ENCODE measurements around the gene SOX11. TPM values are rescaled to one million over a fixed set of nuclear protein-coding genes. Genes with fewer than 3 reads are reported as not detected.

The SOX11 gene
- total RNA-seq, 2 experiments from 2014 or later: 7.7 to 13.0 TPM

DNA sequence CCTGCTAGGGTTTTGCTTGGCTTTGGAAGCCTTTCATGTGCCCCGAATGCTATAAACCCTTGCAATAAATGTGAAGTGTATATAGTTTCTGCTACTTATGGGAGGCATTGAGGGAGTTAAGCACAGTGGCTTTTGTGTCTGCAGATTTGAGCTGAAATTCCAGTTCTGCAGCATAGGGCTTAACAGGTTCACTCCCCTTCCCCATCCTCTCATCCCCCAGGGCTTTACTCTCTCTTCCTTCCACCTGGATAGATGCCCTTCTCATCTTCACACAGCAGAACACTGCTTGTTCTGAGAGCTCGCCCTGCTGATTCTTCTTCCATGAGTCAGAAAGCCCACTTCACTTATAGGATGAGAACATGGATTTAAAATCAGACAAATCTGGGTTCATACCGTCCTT lies 37.2 kb downstream of the SOX11 start:
- H3K27ac ChIP-seq (ENCODE audit: low read depth, low read length, poor library complexity, severe bottlenecking): no peak overlapping the region
- no peaks in the 10 kb centered on the region for H4K20me1 ChIP-seq (ENCODE audit: insufficient read depth, low read length)
- H3K9me3 ChIP-seq (ENCODE audit: low read length): no peaks in the 10 kb centered on the region
- no peak overlapping the region for H2AFZ ChIP-seq (ENCODE audit: low read length)
- no peak overlapping the region for H3K4me2 ChIP-seq (ENCODE audit: low read length)
- no peaks in the 10 kb centered on the region for H3K4me1 ChIP-seq (ENCODE audit: insufficient read depth, low read length, poor library complexity, severe bottlenecking)
- ChIA-PET POLR2A (interaction anchor here (1.2 kb wide), 1 partner anchor 10 kb away, joined by 4 read pairs; no protein-coding TSS in a partner anchor), CTCF (ENCODE audit: unreplicated experiment) (no interaction called here)
- no peaks in the 10 kb centered on the region for H3K9me2 ChIP-seq (ENCODE audit: insufficient read depth, low read length)
- TF ChIP-seq EZH2phosphoT487 (IDR thresholded peaks at IDR 0.05; ENCODE audit: borderline replicate concordance, low read depth, low read length): no peak
- TF ChIP-seq, protein P1, sequence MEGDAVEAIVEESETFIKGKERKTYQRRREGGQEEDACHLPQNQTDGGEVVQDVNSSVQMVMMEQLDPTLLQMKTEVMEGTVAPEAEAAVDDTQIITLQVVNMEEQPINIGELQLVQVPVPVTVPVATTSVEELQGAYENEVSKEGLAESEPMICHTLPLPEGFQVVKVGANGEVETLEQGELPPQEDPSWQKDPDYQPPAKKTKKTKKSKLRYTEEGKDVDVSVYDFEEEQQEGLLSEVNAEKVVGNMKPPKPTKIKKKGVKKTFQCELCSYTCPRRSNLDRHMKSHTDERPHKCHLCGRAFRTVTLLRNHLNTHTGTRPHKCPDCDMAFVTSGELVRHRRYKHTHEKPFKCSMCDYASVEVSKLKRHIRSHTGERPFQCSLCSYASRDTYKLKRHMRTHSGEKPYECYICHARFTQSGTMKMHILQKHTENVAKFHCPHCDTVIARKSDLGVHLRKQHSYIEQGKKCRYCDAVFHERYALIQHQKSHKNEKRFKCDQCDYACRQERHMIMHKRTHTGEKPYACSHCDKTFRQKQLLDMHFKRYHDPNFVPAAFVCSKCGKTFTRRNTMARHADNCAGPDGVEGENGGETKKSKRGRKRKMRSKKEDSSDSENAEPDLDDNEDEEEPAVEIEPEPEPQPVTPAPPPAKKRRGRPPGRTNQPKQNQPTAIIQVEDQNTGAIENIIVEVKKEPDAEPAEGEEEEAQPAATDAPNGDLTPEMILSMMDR (conservative IDR thresholded peaks at IDR 0.05; ENCODE audit: low read length): no peak
- BruUV-seq (replicated peaks): no TSS peak
- no peak for DNase-seq (ENCODE audit: low spot score)
- no peaks in the 10 kb centered on the region for H3K79me2 ChIP-seq (ENCODE audit: insufficient read depth, low read depth, low read length)
- no peak overlapping the region for H3K4me3 ChIP-seq (ENCODE audit: low read depth, low read length, poor library complexity, severe bottlenecking)
- H3K36me3 ChIP-seq (ENCODE audit: insufficient read depth, low read length): no peaks in the 10 kb centered on the region
- intact Hi-C loops (cut with micrococcal nuclease; ENCODE audit: unreplicated experiment): no loop called here

GRCh38 chr2:5730386-5730785 lies 38.2 kb downstream of the SOX11 start:
- intact Hi-C loops (cut with micrococcal nuclease; ENCODE audit: unreplicated experiment): no loop called here
- TF ChIP-seq, protein P1 (conservative IDR thresholded peaks at IDR 0.05; ENCODE audit: low read length): no peak
- no peak for TF ChIP-seq EZH2phosphoT487 (IDR thresholded peaks at IDR 0.05; ENCODE audit: borderline replicate concordance, low read depth, low read length)
- H4K20me1 ChIP-seq (ENCODE audit: insufficient read depth, low read length): no peaks in the 10 kb centered on the region
- no peaks in the 10 kb centered on the region for H3K9me2 ChIP-seq (ENCODE audit: insufficient read depth, low read length)
- no peak for DNase-seq (ENCODE audit: low spot score)
- no peaks in the 10 kb centered on the region for H3K36me3 ChIP-seq (ENCODE audit: insufficient read depth, low read length)
- H3K79me2 ChIP-seq (ENCODE audit: insufficient read depth, low read depth, low read length): no peaks in the 10 kb centered on the region
- ChIA-PET POLR2A (interaction anchor here (0.7 kb wide), 1 partner anchor 22 kb away, joined by 4 read pairs; no protein-coding TSS in a partner anchor), CTCF (ENCODE audit: unreplicated experiment) (no interaction called here)
- no TSS peak for BruUV-seq (replicated peaks)
- H3K4me3 ChIP-seq (ENCODE audit: low read depth, low read length, poor library complexity, severe bottlenecking): no peak overlapping the region
- H3K9me3 ChIP-seq (ENCODE audit: low read length): no peaks in the 10 kb centered on the region
- no peak overlapping the region for H3K4me2 ChIP-seq (ENCODE audit: low read length)
- H3K4me1 ChIP-seq (ENCODE audit: insufficient read depth, low read length, poor library complexity, severe bottlenecking): no peaks in the 10 kb centered on the region
- H2AFZ ChIP-seq (ENCODE audit: low read length): no peak overlapping the region
- H3K27ac ChIP-seq (ENCODE audit: low read depth, low read length, poor library complexity, severe bottlenecking): no peak overlapping the region

GRCh38 chr2:5734859-5735520 lies 42.8 kb downstream of the SOX11 start:
- Histone ChIP-seq H3K36me3 (ENCODE audit: insufficient read depth, low read length) (no peaks in the 10 kb centered on the region), H3K4me3 (ENCODE audit: low read depth, low read length, poor library complexity, severe bottlenecking) (no peak overlapping the region), H3K9me3 (ENCODE audit: low read length) (no peaks in the 10 kb centered on the region), H3K9me2 (ENCODE audit: insufficient read depth, low read length) (no peaks in the 10 kb centered on the region), H3K27ac (ENCODE audit: low read depth, low read length, poor library complexity, severe bottlenecking) (no peak overlapping the region), H3K79me2 (ENCODE audit: insufficient read depth, low read depth, low read length) (no peaks in the 10 kb centered on the region), H2AFZ (ENCODE audit: low read length) (no peak overlapping the region), H3K4me2 (ENCODE audit: low read length) (no peak overlapping the region), H4K20me1 (ENCODE audit: insufficient read depth, low read length) (no peaks in the 10 kb centered on the region), H3K4me1 (ENCODE audit: insufficient read depth, low read length, poor library complexity, severe bottlenecking) (no peaks in the 10 kb centered on the region)
- intact Hi-C loops (cut with micrococcal nuclease; ENCODE audit: unreplicated experiment): no loop called here
- CTCF ChIA-PET (ENCODE audit: unreplicated experiment): no interaction called here
- no TSS peak for BruUV-seq (replicated peaks)
- POLR2A ChIA-PET: no interaction called here
- no peak for DNase-seq (ENCODE audit: low spot score)
- TF ChIP-seq, protein P1 (conservative IDR thresholded peaks at IDR 0.05; ENCODE audit: low read length): no peak
- no peak for TF ChIP-seq EZH2phosphoT487 (IDR thresholded peaks at IDR 0.05; ENCODE audit: borderline replicate concordance, low read depth, low read length)
